Neutrophil (primary cell): Measurements from ENCODE around the gene SGMS1.
"Not testable (repeated sequence)": the region's sequence is repeated elsewhere in the genome, so short reads cannot be mapped to it uniquely, and the experiment has no call there.

ENCODE experiments used
- H3K27ac ChIP-seq: fragments of 200-600 bp; sonication (generic); 2 replicates; pipeline ENCODE4 v1.5.1; 2016; ENCODE audit warnings: mild to moderate bottlenecking, moderate library complexity
- H3K27me3 ChIP-seq: fragments of 200-600 bp; sonication (generic); 2 replicates; pipeline ENCODE4 v1.6.0; 2016; ENCODE audit warnings: mild to moderate bottlenecking
- H3K36me3 ChIP-seq: fragments of 200-600 bp; sonication (generic); 2 replicates; pipeline ENCODE4 v1.5.1; 2017
- H3K4me1 ChIP-seq, 2 experiments: fragments of 200-600 bp in 1 of 2; sonication (generic) in 1 of 2; 1 replicate in 1 of 2; 2 replicates in 1 of 2; pipeline versions ENCODE4 v1.5.1 to v1.6.1; 2013 to 2016; ENCODE audit warnings: low read depth in 1 of 2, low read length in 1 of 2, mild to moderate bottlenecking in 1 of 2, moderate library complexity in 1 of 2; ENCODE audit not compliant: control insufficient read depth in 1 of 2, insufficient read depth in 1 of 2
- H3K4me3 ChIP-seq, 2 experiments: fragments of 200-600 bp in 1 of 2; sonication (generic) in 1 of 2; 1 replicate in 1 of 2; 2 replicates in 1 of 2; pipeline ENCODE4 v1.5.1; 2013 to 2016; ENCODE audit warnings: low read depth in 1 of 2, low read length in 1 of 2, mild to moderate bottlenecking in 1 of 2, moderate library complexity in 1 of 2
- H3K9me3 ChIP-seq: fragments of 200-600 bp; sonication (generic); 2 replicates; pipeline ENCODE4 v1.5.1; 2016
- CTCF ChIP-seq: fragments of 200-600 bp; sonication (generic); IDR thresholded peaks from 2 replicates; pipeline ENCODE4 v1.5.1; 2016; ENCODE audit warnings: antibody characterized with exemption

The SGMS1 gene

GRCh38 chr10:50550291-50550839 is 73.4 kb downstream of the SGMS1 start:
- no peak for TF ChIP-seq CTCF
- H3K4me1 ChIP-seq: peaks cover 5 to 6% of the 10 kb centered on the region in 2 experiments
- H3K36me3 ChIP-seq: no peaks in the 10 kb centered on the region
- no peak overlapping the region for H3K4me3 ChIP-seq
- H3K27me3 ChIP-seq: no peaks in the 10 kb centered on the region
- no peak overlapping the region for H3K27ac ChIP-seq
- no peaks in the 10 kb centered on the region for H3K9me3 ChIP-seq

- H3K4me3 ChIP-seq, H3K9me3 ChIP-seq, H3K36me3 ChIP-seq, H3K27me3 ChIP-seq, H3K4me1 ChIP-seq, H3K27ac ChIP-seq: not testable (repeated sequence)
Measured at GRCh38 chr10:50549186-50549585, 74.6 kb downstream of the SGMS1 start.

- H3K36me3 ChIP-seq, H3K27ac ChIP-seq, H3K9me3 ChIP-seq, H3K4me3 ChIP-seq, H3K27me3 ChIP-seq, H3K4me1 ChIP-seq: not testable (repeated sequence)
Measured at GRCh38 chr10:50548481-50548880, 75.3 kb downstream of the SGMS1 start.

- H3K36me3 ChIP-seq, H3K4me1 ChIP-seq, H3K9me3 ChIP-seq, H3K27me3 ChIP-seq, H3K4me3 ChIP-seq, H3K27ac ChIP-seq: not testable (repeated sequence)
Measured at GRCh38 chr10:50546287-50546686, 77.5 kb downstream of the SGMS1 start.

- no peaks in the 10 kb centered on the region for H3K27me3 ChIP-seq
- H3K27ac ChIP-seq: no peak overlapping the region
- no peak overlapping the region for H3K4me3 ChIP-seq
- H3K36me3 ChIP-seq: no peaks in the 10 kb centered on the region
- H3K9me3 ChIP-seq: no peaks in the 10 kb centered on the region
- peaks cover 5 to 6% of the 10 kb centered on the region in 2 experiments for H3K4me1 ChIP-seq
- TF ChIP-seq CTCF: no peak
Measured at GRCh38 chr10:50545846-50546245, 77.9 kb downstream of the SGMS1 start.

- Histone ChIP-seq H3K4me3 (no peak overlapping the region), H3K4me1 (peaks cover 2% of the 10 kb centered on the region in 2 experiments)
Measured at GRCh38 chr10:50544857-50545429, 78.8 kb downstream of the SGMS1 start.

More at GRCh38 chr10:50544857-50545429, 78.8 kb downstream of the SGMS1 start:
- Histone ChIP-seq H3K27me3 (no peaks in the 10 kb centered on the region), H3K9me3 (no peaks in the 10 kb centered on the region), H3K27ac (no peak overlapping the region), H3K36me3 (no peaks in the 10 kb centered on the region)
- no peak for TF ChIP-seq CTCF
